Measurements from ENCODE around the gene RUNX2.

DNA sequence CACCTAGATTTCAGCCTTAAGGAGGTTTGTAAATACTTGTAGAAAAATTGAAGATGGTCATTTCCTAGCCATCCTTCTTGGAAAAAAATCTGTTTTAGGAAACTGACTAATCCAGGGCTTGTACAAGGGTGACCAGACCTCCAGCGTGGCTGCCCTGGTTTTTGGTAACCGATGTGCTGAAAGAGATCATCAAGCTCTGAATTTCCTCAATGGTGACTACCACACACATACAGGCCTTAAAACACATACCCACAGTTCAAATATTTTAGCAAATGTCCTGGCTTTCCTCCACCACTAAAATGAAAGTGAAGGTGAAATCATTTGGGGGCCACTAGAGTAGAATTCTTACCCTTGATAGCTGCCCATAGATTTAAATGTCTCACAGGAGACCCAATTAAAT, 264.9 kb downstream of the RUNX2 start:
- TF ChIP-seq, protein P1, sequence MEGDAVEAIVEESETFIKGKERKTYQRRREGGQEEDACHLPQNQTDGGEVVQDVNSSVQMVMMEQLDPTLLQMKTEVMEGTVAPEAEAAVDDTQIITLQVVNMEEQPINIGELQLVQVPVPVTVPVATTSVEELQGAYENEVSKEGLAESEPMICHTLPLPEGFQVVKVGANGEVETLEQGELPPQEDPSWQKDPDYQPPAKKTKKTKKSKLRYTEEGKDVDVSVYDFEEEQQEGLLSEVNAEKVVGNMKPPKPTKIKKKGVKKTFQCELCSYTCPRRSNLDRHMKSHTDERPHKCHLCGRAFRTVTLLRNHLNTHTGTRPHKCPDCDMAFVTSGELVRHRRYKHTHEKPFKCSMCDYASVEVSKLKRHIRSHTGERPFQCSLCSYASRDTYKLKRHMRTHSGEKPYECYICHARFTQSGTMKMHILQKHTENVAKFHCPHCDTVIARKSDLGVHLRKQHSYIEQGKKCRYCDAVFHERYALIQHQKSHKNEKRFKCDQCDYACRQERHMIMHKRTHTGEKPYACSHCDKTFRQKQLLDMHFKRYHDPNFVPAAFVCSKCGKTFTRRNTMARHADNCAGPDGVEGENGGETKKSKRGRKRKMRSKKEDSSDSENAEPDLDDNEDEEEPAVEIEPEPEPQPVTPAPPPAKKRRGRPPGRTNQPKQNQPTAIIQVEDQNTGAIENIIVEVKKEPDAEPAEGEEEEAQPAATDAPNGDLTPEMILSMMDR (IDR thresholded peaks at IDR 0.05) = no peak
- TF ChIP-seq POLR2A (IDR thresholded peaks at IDR 0.05) = no peak

Data from testis (tissue), 2 donors.